ENCODE measurements around the gene COL20A1.

GRCh38 chr20:63273635-63274380, 19.2 kb upstream of the COL20A1 start:
- TF ChIP-seq CTCF (IDR thresholded peaks at IDR 0.05) (no peak), POLR2A (IDR thresholded peaks at IDR 0.05) (no peak), POLR2AphosphoS5 (IDR thresholded peaks at IDR 0.05) (no peak)
